Thyroid gland (tissue), 4 donors: ENCODE measurements around the gene C10orf90. TPM values are rescaled to one million over a fixed set of nuclear protein-coding genes. Genes with fewer than 3 reads are reported as not detected.
A peak's percentile ranks its signal among the peaks of the same experiment; 100 is the strongest.

Experiments
- DNase-seq, 2 donors: peaks; one replicate each; pipeline ENCODE4 v3.0.0-alpha.2; 2019
- H3K27ac ChIP-seq, 3 donors: fragments of 200-600 bp; sonication (generic); 1 replicate in 2 of 3; 2 replicates in 1 of 3; pipeline ENCODE4 v1.5.1; 2016 to 2019; ENCODE audit warnings: mild to moderate bottlenecking in 1 of 3, moderate library complexity in 1 of 3
- H3K27me3 ChIP-seq: fragments of 200-600 bp; sonication (generic); one replicate; pipeline ENCODE4 v1.5.1; 2019
- H3K36me3 ChIP-seq, 2 donors: fragments of 200-600 bp; sonication (generic); one replicate each; pipeline ENCODE4 v1.5.1; 2016 to 2019
- H3K4me1 ChIP-seq, 2 donors: fragments of 200-600 bp; sonication (generic); one replicate each; pipeline ENCODE4 v1.5.1; 2017 to 2019
- H3K4me3 ChIP-seq, 3 donors: fragments of 200-600 bp; sonication (generic); replicated peaks in 1 of 3; 1 replicate in 2 of 3; 2 replicates in 1 of 3; pipeline ENCODE4 v1.5.1; 2016; ENCODE audit warnings: mild to moderate bottlenecking in 1 of 3
- H3K9me3 ChIP-seq: fragments of 200-600 bp; sonication (generic); one replicate; pipeline ENCODE4 v1.5.1; 2017
- CTCF ChIP-seq, 6 experiments: fragments of 200-600 bp in 3 of 6; fragments of 450-650 bp in 3 of 6; sonication (generic) in 3 of 6; IDR thresholded peaks; one replicate each; pipeline ENCODE4 v1.5.1; 2016 to 2019; ENCODE audit warnings: antibody characterized with exemption in 6 of 6, mild to moderate bottlenecking in 2 of 6, inconsistent platforms in 1 of 6, moderate library complexity in 1 of 6
- POLR2A ChIP-seq, 2 donors: fragments of 450-650 bp; IDR thresholded peaks; one replicate each; pipeline ENCODE4 v1.6.1; 2017; ENCODE audit warnings: antibody characterized with exemption in 2 of 2, mild to moderate bottlenecking in 2 of 2, moderate library complexity in 1 of 2
- WGBS, 2 donors: methylation state at CpG; one replicate each; pipeline ENCODE4 v1.1.5; 2017; 5-methylcytosine and 5-hydroxymethylcytosine counted together
- intact Hi-C: fragments of 100-400 bp; cut with DNase I; formaldehyde crosslinking; loops from one replicate; pipeline ENCODE4 v1.15.1; 2023
- total RNA-seq, 4 donors: library from RNA; depleted of rRNA; stranded (reverse); fragments of >200 nt; gene quantifications; one replicate each; pipeline ENCODE4 v1.2.3, GENCODE V29; 2016

C10orf90 gene
- total RNA-seq, 4 donors from 2014 or later, result 0.45 to 5.1 (median 2.0) TPM

- Histone ChIP-seq H3K4me1 (peaks cover 0 to 16% of the 10 kb centered on the region in 2 donors), H3K36me3 (no peaks in the 10 kb centered on the region), H3K27me3 (no peaks in the 10 kb centered on the region), H3K27ac (no peak overlapping the region), H3K9me3 (no peaks in the 10 kb centered on the region), H3K4me3 (no peak overlapping the region)
- 76 to 77% methylated on average over 6 of the region's 6 CpGs for WGBS, 2 donors
- intact Hi-C loops, result no loop called here
- TF ChIP-seq POLR2A (IDR thresholded peaks at IDR 0.05), result no peak
- no peak for TF ChIP-seq CTCF (IDR thresholded peaks at IDR 0.05)
- no peak for DNase-seq
These were observed 4.4 kb upstream of the C10orf90 start for GRCh38 chr10:126674741-126675515.

GRCh38 chr10:126673565-126673964 lies 3.1 kb upstream of the C10orf90 start:
- no peak for TF ChIP-seq POLR2A (IDR thresholded peaks at IDR 0.05)
- no peak for TF ChIP-seq CTCF (IDR thresholded peaks at IDR 0.05)
- Histone ChIP-seq H3K4me3 (no peak overlapping the region), H3K36me3 (no peaks in the 10 kb centered on the region), H3K9me3 (no peaks in the 10 kb centered on the region), H3K27me3 (no peaks in the 10 kb centered on the region), H3K4me1 (peaks cover 0 to 16% of the 10 kb centered on the region in 2 donors), H3K27ac (no peak overlapping the region)
- no peak for DNase-seq
- 81 to 93% methylated on average over 3 of the region's 3 CpGs for WGBS, 2 donors
- intact Hi-C loops, result no loop called here

GRCh38 chr10:126671402-126671975 lies 996 bp upstream of the C10orf90 start:
- Histone ChIP-seq H3K27me3 (no peaks in the 10 kb centered on the region), H3K4me3 (no peak overlapping the region), H3K9me3 (no peaks in the 10 kb centered on the region), H3K36me3 (no peaks in the 10 kb centered on the region), H3K27ac (peak overlapping the region in 1 of 3 donors; percentile 12), H3K4me1 (peaks cover 0 to 16% of the 10 kb centered on the region in 2 donors)
- intact Hi-C loops, result no loop called here
- WGBS, 2 donors, result 55 to 62% methylated on average over 3 of the region's 3 CpGs
- peak; percentile 71 to 72 for DNase-seq
- TF ChIP-seq POLR2A (IDR thresholded peaks at IDR 0.05) (no peak), CTCF (IDR thresholded peaks at IDR 0.05) (no peak)

- intact Hi-C loops, result no loop called here
- Histone ChIP-seq H3K9me3 (no peaks in the 10 kb centered on the region), H3K36me3 (no peaks in the 10 kb centered on the region), H3K27me3 (no peaks in the 10 kb centered on the region), H3K4me1 (peaks cover 0 to 18% of the 10 kb centered on the region in 2 donors), H3K27ac (no peak overlapping the region), H3K4me3 (no peak overlapping the region)
- 35 to 39% methylated on average over 7 of the region's 7 CpGs for WGBS, 2 donors
- no peak for TF ChIP-seq POLR2A (IDR thresholded peaks at IDR 0.05)
- TF ChIP-seq CTCF (IDR thresholded peaks at IDR 0.05), result no peak
- peak in 1 of 2 donors; percentile 17 for DNase-seq
These were observed 385 bp upstream of the C10orf90 start for GRCh38 chr10:126670895-126671261.

- H3K9me3 ChIP-seq, result no peaks in the 10 kb centered on the region
- intact Hi-C loops, result no loop called here
- H3K36me3 ChIP-seq, result no peaks in the 10 kb centered on the region
- peaks cover 14 to 35% of the 10 kb centered on the region in 2 donors for H3K4me1 ChIP-seq
- no peak overlapping the region for H3K27ac ChIP-seq
- H3K4me3 ChIP-seq, result no peak overlapping the region
- no peak for DNase-seq
- TF ChIP-seq CTCF (IDR thresholded peaks at IDR 0.05) (no peak), POLR2A (IDR thresholded peaks at IDR 0.05) (no peak)
- WGBS, 2 donors, result 91 to 94% methylated on average over 3 of the region's 3 CpGs
- H3K27me3 ChIP-seq, result no peaks in the 10 kb centered on the region
These were observed 1.3 kb downstream of the C10orf90 start for GRCh38 chr10:126669168-126669567.
